Spleen (tissue), 11 donors: ENCODE results near the gene HIPK2. TPM values are rescaled to one million over a fixed set of nuclear protein-coding genes. Genes with fewer than 3 reads are reported as not detected.

Experiments
- DNase-seq: peaks from one replicate; pipeline ENCODE4 v3.0.0-alpha.2; 2020
- H3K27ac ChIP-seq, 8 donors: fragments of 200-600 bp; sonication (generic) in 7 of 8; 1 replicate in 4 of 8; 2 replicates in 4 of 8; pipeline versions ENCODE4 v1.5.0 to v1.8.0; 2016 to 2021; ENCODE audit warnings: inconsistent platforms in 4 of 8, mild to moderate bottlenecking in 4 of 8, moderate library complexity in 1 of 8
- H3K27me3 ChIP-seq, 7 donors: fragments of 200-600 bp; sonication (generic) in 6 of 7; replicated peaks in 1 of 7; 1 replicate in 4 of 7; 2 replicates in 3 of 7; pipeline versions ENCODE4 v1.5.0 to v1.8.0; 2016 to 2021; ENCODE audit warnings: inconsistent platforms in 3 of 7, mild to moderate bottlenecking in 1 of 7
- H3K36me3 ChIP-seq, 6 donors: fragments of 200-600 bp; sonication (generic) in 5 of 6; 1 replicate in 4 of 6; 2 replicates in 2 of 6; pipeline versions ENCODE4 v1.5.0 to v1.8.0; 2016 to 2021; ENCODE audit warnings: inconsistent platforms in 2 of 6
- H3K4me1 ChIP-seq, 6 donors: fragments of 200-600 bp; sonication (generic) in 5 of 6; 1 replicate in 3 of 6; 2 replicates in 3 of 6; pipeline versions ENCODE4 v1.5.0 to v1.8.0; 2016 to 2021; ENCODE audit warnings: inconsistent platforms in 3 of 6
- H3K4me3 ChIP-seq, 8 donors: fragments of 200-600 bp; sonication (generic) in 7 of 8; 1 replicate in 4 of 8; 2 replicates in 4 of 8; pipeline versions ENCODE4 v1.5.0 to v1.8.0; 2016 to 2021; ENCODE audit warnings: inconsistent platforms in 4 of 8, mild to moderate bottlenecking in 4 of 8, moderate library complexity in 2 of 8
- H3K9me3 ChIP-seq, 8 donors: fragments of 200-600 bp; sonication (generic) in 7 of 8; 1 replicate in 4 of 8; 2 replicates in 4 of 8; pipeline versions ENCODE4 v1.5.0 to v1.8.0; 2016 to 2021; ENCODE audit warnings: inconsistent platforms in 4 of 8
- POLR2A ChIP-seq, 3 donors: fragments of 450-650 bp; IDR thresholded peaks; one replicate each; pipeline ENCODE4 v1.5.1; 2017; ENCODE audit warnings: antibody characterized with exemption in 3 of 3, mild to moderate bottlenecking in 1 of 3
- POLR2AphosphoS5 ChIP-seq, 3 donors: sonication (generic); formaldehyde crosslinking; IDR thresholded peaks; one replicate each; pipeline ENCODE4 v1.5.1; 2017; ENCODE audit warnings: antibody characterized with exemption in 3 of 3
- WGBS, 5 donors: extraction: QIAGEN DNeasy Blood & Tissue Kit in 3 of 5; methylation state at CpG; one replicate each; pipeline versions ENCODE4 v1.1.5 to v1.1.7; 2013 to 2018; 5-methylcytosine and 5-hydroxymethylcytosine counted together
- intact Hi-C: fragments of 100-400 bp; cut with DNase I; formaldehyde crosslinking; loops from one replicate; pipeline ENCODE4 v1.15.0; 2023; ENCODE audit warnings: low total_unique reads
- polyA plus RNA-seq, 3 donors: library from polyadenylated mRNA; stranded (reverse); fragments of 200-250 nt; gene quantifications; one replicate each; pipeline ENCODE4 v1.2.1, GENCODE V29; 2013
- total RNA-seq, 7 donors: library from RNA; depleted of rRNA in 3 of 7; stranded (reverse); fragments of >200 nt in 3 of 7; fragmentation: NEBNext Ultra II Directional in 4 of 7; extraction: Animal tissue kit (Norgen Biotek cat#: 25700) in 4 of 7; gene quantifications; one replicate each; pipeline versions ENCODE4 v1.1.0 to v1.2.1, GENCODE V29; 2016 to 2021
- TF ChIP-seq, protein P1 (sequence below), 11 experiments: fragments of 200-600 bp in 7 of 11; fragments of 450-650 bp in 4 of 11; sonication (generic) in 4 of 11; IDR thresholded peaks in 8 of 11; conservative IDR thresholded peaks in 3 of 11; 1 replicate in 7 of 11; 2 replicates in 4 of 11; pipeline versions ENCODE4 v1.4.0 to v1.8.0; 2016 to 2021; ENCODE audit warnings: antibody characterized with exemption in 11 of 11, inconsistent platforms in 4 of 11, mild to moderate bottlenecking in 1 of 11
- donor health status: healthy with polysubstance abuse.
- donor health status: DM: no; HTN: no; CAD: no; lungs with moderate emphysema.
- donor health status: DM: no; HTN: no; CAD: no.
- donor health status: Bipolar disorder and iron deficiency.
- donor health status: healthy.
- donor health status: DM: no; HTN: no; CAD: no.
- donor health status: DM: yes; HTN: yes; CAD: no.

The HIPK2 gene
- total and polyA plus RNA-seq, 10 donors, result 1.7 to 97.5 (median 51.8) TPM

DNA sequence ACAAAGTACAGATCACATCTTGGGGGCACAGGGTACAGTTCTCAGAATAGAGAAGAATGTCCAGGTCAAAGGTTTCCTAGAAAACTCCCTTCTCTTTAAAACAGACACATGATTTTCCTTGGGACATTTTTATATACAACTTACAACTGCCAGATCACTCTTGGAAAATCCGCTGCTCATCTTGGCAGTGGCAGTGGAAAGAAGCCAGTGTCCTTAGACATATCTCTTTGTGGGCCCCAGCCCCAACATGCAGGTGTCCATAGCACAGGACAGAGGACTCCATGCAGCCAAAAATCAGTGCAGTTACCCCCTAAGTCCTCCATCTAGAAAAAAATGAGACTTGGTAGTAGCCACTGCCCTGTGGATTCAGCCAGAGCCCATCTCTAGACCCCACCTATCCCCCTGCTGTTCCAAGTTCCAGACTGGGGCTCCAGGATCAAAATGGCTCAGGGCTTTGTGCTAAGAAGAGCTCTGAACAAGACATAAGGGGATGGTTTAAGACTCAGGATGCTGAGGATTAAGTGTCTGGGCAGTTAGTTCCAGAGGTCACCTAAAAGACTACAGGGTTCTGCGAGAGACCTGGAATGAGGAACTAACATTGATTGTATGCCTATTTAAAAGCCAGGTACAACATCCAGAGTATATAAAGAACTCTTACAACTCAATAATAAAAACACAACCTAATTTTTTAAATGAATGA, 34.4 kb downstream of the HIPK2 start:
- no peak overlapping the region for H3K4me3 ChIP-seq
- no peaks in the 10 kb centered on the region for H3K27me3 ChIP-seq
- peaks cover under 1 to 89% (median 35%) of the 10 kb centered on the region in 6 donors for H3K4me1 ChIP-seq
- no peak overlapping the region for H3K27ac ChIP-seq
- intact Hi-C loops, result no loop called here
- 74 to 91% (median 88%) methylated on average over 2 of the region's 2 CpGs for WGBS, 5 donors
- no peaks in the 10 kb centered on the region for H3K9me3 ChIP-seq
- TF ChIP-seq, protein P1, sequence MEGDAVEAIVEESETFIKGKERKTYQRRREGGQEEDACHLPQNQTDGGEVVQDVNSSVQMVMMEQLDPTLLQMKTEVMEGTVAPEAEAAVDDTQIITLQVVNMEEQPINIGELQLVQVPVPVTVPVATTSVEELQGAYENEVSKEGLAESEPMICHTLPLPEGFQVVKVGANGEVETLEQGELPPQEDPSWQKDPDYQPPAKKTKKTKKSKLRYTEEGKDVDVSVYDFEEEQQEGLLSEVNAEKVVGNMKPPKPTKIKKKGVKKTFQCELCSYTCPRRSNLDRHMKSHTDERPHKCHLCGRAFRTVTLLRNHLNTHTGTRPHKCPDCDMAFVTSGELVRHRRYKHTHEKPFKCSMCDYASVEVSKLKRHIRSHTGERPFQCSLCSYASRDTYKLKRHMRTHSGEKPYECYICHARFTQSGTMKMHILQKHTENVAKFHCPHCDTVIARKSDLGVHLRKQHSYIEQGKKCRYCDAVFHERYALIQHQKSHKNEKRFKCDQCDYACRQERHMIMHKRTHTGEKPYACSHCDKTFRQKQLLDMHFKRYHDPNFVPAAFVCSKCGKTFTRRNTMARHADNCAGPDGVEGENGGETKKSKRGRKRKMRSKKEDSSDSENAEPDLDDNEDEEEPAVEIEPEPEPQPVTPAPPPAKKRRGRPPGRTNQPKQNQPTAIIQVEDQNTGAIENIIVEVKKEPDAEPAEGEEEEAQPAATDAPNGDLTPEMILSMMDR (IDR thresholded peaks at IDR 0.05 in 8 of 11, conservative IDR thresholded peaks at IDR 0.05 in 3 of 11), result no peak
- no peak for TF ChIP-seq POLR2AphosphoS5 (IDR thresholded peaks at IDR 0.05)
- TF ChIP-seq POLR2A (IDR thresholded peaks at IDR 0.05), result no peak
- DNase-seq, result no peak
- peaks cover 0 to 39% (median 0%) of the 10 kb centered on the region in 6 donors for H3K36me3 ChIP-seq

DNA sequence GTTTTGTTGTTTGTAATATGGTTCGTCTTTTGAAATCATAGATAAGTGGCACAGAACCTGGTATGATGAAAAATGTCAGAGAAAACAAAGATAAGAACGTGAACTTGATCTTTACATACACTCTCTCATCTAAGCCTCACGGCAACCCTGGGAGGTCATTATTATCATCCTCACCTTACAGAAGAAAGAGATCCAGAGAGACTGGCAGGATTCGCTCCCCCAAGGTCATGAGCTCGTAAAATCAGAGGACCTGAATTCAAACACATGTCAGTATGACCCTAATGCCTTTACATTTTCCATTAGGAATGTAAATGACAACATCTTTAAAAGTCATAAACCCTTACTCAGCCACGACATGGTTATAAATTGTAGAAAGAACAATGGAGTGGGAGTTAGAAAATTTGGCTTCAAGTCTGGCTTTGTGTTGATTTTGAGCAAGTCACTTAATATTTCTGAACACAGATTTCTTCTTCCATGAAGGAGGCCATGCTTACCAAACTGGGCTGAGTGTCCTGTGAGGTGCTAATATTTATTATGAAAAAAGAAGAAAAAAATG, 35.9 kb downstream of the HIPK2 start:
- H3K9me3 ChIP-seq, result no peaks in the 10 kb centered on the region
- H3K27me3 ChIP-seq, result no peaks in the 10 kb centered on the region
- WGBS, 5 donors, result 88 to 93% (median 91%) methylated on average over 6 of the region's 6 CpGs
- H3K4me1 ChIP-seq, result peaks cover 14 to 89% (median 45%) of the 10 kb centered on the region in 6 donors
- H3K27ac ChIP-seq, result no peak overlapping the region
- intact Hi-C loops, result no loop called here
- H3K4me3 ChIP-seq, result no peak overlapping the region
- TF ChIP-seq, protein P1 (IDR thresholded peaks at IDR 0.05 in 8 of 11, conservative IDR thresholded peaks at IDR 0.05 in 3 of 11), result no peak
- TF ChIP-seq POLR2A (IDR thresholded peaks at IDR 0.05) (no peak), POLR2AphosphoS5 (IDR thresholded peaks at IDR 0.05) (no peak)
- H3K36me3 ChIP-seq, result peaks cover 0 to 31% (median 0%) of the 10 kb centered on the region in 6 donors
- no peak for DNase-seq

DNA sequence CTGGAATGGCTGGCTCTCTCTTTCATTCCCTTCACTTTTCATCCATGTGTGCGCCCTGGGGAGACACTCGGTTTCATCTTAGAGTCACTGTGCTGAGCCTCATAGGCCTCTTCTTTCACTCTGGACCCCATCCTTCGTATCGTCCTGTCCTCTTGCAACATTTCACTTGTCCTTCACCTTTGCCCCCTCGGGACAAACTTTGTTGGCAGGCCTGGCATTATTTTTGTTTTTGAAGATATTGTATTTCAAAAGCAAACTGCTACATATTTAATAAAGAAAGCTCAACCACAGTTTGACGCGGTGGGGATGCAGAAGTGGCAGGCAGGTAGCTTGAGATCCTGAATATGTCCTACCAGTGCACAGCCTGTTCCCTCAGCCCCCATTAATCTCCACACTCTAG, 36.6 kb downstream of the HIPK2 start:
- Histone ChIP-seq H3K27me3 (no peaks in the 10 kb centered on the region), H3K9me3 (no peaks in the 10 kb centered on the region), H3K4me1 (peaks cover 17 to 89% (median 49%) of the 10 kb centered on the region in 6 donors), H3K36me3 (peaks cover 0 to 36% (median 0%) of the 10 kb centered on the region in 6 donors), H3K27ac (no peak overlapping the region), H3K4me3 (no peak overlapping the region)
- intact Hi-C loops, result no loop called here
- DNase-seq, result no peak
- TF ChIP-seq, protein P1 (IDR thresholded peaks at IDR 0.05 in 8 of 11, conservative IDR thresholded peaks at IDR 0.05 in 3 of 11), result no peak
- no peak for TF ChIP-seq POLR2AphosphoS5 (IDR thresholded peaks at IDR 0.05)
- TF ChIP-seq POLR2A (IDR thresholded peaks at IDR 0.05), result no peak
- 85 to 94% (median 90%) methylated on average over 7 of the region's 7 CpGs for WGBS, 5 donors

DNA sequence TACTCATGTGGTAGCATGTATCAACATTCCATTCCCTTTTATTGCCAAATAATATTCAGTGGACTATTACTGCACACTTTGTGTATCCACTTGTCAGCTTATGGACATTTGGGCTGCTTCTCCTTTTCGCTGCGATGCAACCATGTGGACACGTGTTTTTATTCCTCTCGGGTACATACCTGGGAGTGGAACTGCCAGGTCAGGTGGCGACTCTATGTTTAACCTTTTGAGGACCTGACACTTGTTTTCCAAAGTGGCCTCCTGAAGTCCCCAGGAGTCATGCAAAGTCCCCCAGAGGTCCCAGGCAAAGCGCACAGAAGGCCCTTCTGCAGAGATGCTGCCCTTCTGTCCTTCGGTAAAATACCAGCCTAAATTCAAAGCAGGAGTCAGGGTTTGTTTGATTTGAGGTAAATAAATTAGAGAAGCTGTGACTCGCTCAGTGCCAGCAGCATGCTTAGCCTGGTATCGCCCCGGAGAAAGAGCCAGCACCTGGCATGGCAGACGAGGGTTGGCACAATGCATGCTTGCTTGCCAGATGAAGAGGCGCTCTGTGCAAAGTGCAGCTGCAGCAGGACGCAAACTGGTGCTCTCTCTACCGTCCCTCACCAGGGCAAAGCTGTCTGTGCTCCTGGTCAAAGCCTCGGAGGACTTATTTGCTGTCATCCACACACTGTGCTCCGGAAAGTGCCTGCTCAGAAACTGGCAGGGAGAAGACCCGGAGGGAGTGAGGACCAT, 37.8 kb downstream of the HIPK2 start:
- intact Hi-C loops, result no loop called here
- WGBS, 5 donors, result 88 to 89% (median 89%) methylated on average over 17 of the region's 17 CpGs
- H3K4me1 ChIP-seq, result peaks cover 17 to 89% (median 49%) of the 10 kb centered on the region in 6 donors

More for the DNA sequence above, 37.8 kb downstream of the HIPK2 start:
- H3K27me3 ChIP-seq, result no peaks in the 10 kb centered on the region
- no peak for DNase-seq
- TF ChIP-seq POLR2AphosphoS5 (IDR thresholded peaks at IDR 0.05), result no peak
- TF ChIP-seq, protein P1 (IDR thresholded peaks at IDR 0.05 in 8 of 11, conservative IDR thresholded peaks at IDR 0.05 in 3 of 11), result no peak
- no peak overlapping the region for H3K27ac ChIP-seq
- peaks cover 0 to 45% (median 0%) of the 10 kb centered on the region in 6 donors for H3K36me3 ChIP-seq
- H3K9me3 ChIP-seq, result no peaks in the 10 kb centered on the region
- no peak overlapping the region for H3K4me3 ChIP-seq
